DOHH2 (cell line): Measurements from ENCODE around the gene TBC1D22A.

Experiments used
- H3F3A ChIP-seq: fragments of 200-600 bp; sonication (generic), shearing (Covaris generic); 2 replicates; pipeline ENCODE4 v1.6.0; 2016; ENCODE audit warnings: antibody characterized with exemption, mild to moderate bottlenecking; ENCODE audit not compliant: control insufficient read depth, insufficient read depth
- H3K27ac ChIP-seq: fragments of 200-600 bp; sonication (generic); 2 replicates; pipeline ENCODE4 v1.5.1; 2014; ENCODE audit warnings: low read depth, mild to moderate bottlenecking, low read length, moderate library complexity
- H3K27me3 ChIP-seq: fragments of 200-600 bp; sonication (generic); 2 replicates; pipeline ENCODE4 v1.6.1; 2014; ENCODE audit warnings: mild to moderate bottlenecking, low read length, mixed read lengths; ENCODE audit not compliant: control insufficient read depth
- H3K36me3 ChIP-seq: fragments of 200-600 bp; sonication (generic); 2 replicates; pipeline ENCODE4 v1.6.1; 2014; ENCODE audit warnings: mild to moderate bottlenecking, low read length, moderate library complexity, mixed read lengths; ENCODE audit not compliant: control insufficient read depth
- H3K4me1 ChIP-seq: fragments of 200-600 bp; sonication (generic); 2 replicates; pipeline ENCODE4 v1.6.1; 2014; ENCODE audit warnings: mild to moderate bottlenecking, low read length, mixed read lengths; ENCODE audit not compliant: control insufficient read depth
- H3K4me2 ChIP-seq: fragments of 200-600 bp; sonication (generic); 2 replicates; pipeline ENCODE4 v1.6.0; 2014; ENCODE audit warnings: mild to moderate bottlenecking, low read length, moderate library complexity
- H3K4me3 ChIP-seq: fragments of 200-600 bp; sonication (generic); 2 replicates; pipeline ENCODE4 v1.5.1; 2014; ENCODE audit warnings: mild to moderate bottlenecking, low read length, mixed read lengths
- H3K79me2 ChIP-seq: fragments of 200-600 bp; sonication (generic); 2 replicates; pipeline ENCODE4 v1.6.1; 2014; ENCODE audit warnings: mild to moderate bottlenecking, low read length, mixed read lengths; ENCODE audit not compliant: control insufficient read depth
- H3K9me2 ChIP-seq: fragments of 200-600 bp; sonication (generic); replicated peaks from 2 replicates; pipeline ENCODE4 v1.6.1; 2014; ENCODE audit warnings: mild to moderate bottlenecking, low read length, mixed read lengths; ENCODE audit not compliant: control insufficient read depth
- H3K9me3 ChIP-seq: fragments of 200-600 bp; sonication (generic); 2 replicates; pipeline ENCODE4 v1.6.1; 2014; ENCODE audit warnings: antibody characterized with exemption, low read length, mixed read lengths; ENCODE audit not compliant: control insufficient read depth, insufficient read depth
- H4K20me1 ChIP-seq: fragments of 200-600 bp; sonication (generic); 2 replicates; pipeline ENCODE4 v1.6.0; 2014; ENCODE audit warnings: low read depth, mild to moderate bottlenecking, antibody characterized with exemption, low read length, moderate library complexity; ENCODE audit not compliant: control insufficient read depth, insufficient read depth
- EZH2phosphoT487 ChIP-seq: fragments of 200-600 bp; sonication (generic); IDR thresholded peaks from 2 replicates; pipeline ENCODE4 v1.6.1; 2017; ENCODE audit warnings: borderline replicate concordance, mild to moderate bottlenecking, antibody characterized with exemption, low read length, moderate library complexity, mixed read lengths
- TF ChIP-seq, protein P1 (sequence below): fragments of 200-600 bp; sonication (generic); IDR thresholded peaks from one replicate; pipeline ENCODE4 v1.5.1; 2014; ENCODE audit warnings: antibody characterized with exemption, mild to moderate bottlenecking, low read depth, low read length; ENCODE audit not compliant: poor library complexity, severe bottlenecking

Gene TBC1D22A, protein sequence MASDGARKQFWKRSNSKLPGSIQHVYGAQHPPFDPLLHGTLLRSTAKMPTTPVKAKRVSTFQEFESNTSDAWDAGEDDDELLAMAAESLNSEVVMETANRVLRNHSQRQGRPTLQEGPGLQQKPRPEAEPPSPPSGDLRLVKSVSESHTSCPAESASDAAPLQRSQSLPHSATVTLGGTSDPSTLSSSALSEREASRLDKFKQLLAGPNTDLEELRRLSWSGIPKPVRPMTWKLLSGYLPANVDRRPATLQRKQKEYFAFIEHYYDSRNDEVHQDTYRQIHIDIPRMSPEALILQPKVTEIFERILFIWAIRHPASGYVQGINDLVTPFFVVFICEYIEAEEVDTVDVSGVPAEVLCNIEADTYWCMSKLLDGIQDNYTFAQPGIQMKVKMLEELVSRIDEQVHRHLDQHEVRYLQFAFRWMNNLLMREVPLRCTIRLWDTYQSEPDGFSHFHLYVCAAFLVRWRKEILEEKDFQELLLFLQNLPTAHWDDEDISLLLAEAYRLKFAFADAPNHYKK

GRCh38 chr22:46762238-46763050, at the start of gene TBC1D22A:
Gene TBC1D22A (plus strand): TSS chr22:46762650. CDS start chr22:46762787, 137 bp downstream.
- peaks cover 44% of the 10 kb centered on the region for H3F3A ChIP-seq
- no peaks in the 10 kb centered on the region for H3K9me3 ChIP-seq
- peak within 1 kb of the TSS; percentile 91 for H3K4me3 ChIP-seq
- TF ChIP-seq, protein P1, sequence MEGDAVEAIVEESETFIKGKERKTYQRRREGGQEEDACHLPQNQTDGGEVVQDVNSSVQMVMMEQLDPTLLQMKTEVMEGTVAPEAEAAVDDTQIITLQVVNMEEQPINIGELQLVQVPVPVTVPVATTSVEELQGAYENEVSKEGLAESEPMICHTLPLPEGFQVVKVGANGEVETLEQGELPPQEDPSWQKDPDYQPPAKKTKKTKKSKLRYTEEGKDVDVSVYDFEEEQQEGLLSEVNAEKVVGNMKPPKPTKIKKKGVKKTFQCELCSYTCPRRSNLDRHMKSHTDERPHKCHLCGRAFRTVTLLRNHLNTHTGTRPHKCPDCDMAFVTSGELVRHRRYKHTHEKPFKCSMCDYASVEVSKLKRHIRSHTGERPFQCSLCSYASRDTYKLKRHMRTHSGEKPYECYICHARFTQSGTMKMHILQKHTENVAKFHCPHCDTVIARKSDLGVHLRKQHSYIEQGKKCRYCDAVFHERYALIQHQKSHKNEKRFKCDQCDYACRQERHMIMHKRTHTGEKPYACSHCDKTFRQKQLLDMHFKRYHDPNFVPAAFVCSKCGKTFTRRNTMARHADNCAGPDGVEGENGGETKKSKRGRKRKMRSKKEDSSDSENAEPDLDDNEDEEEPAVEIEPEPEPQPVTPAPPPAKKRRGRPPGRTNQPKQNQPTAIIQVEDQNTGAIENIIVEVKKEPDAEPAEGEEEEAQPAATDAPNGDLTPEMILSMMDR: no peak
- peak within 1 kb of the TSS; percentile 94 for H3K27ac ChIP-seq
- H3K9me2 ChIP-seq: no peaks in the 10 kb centered on the region
- peak within 1 kb of the TSS; percentile 83 for H3K4me2 ChIP-seq
- peaks cover 63% of the 10 kb centered on the region for H3K4me1 ChIP-seq
- peaks cover 4% of the 10 kb centered on the region; the same call in 1 of the 2 replicates for H4K20me1 ChIP-seq
- H3K27me3 ChIP-seq: no peaks in the 10 kb centered on the region
- peaks cover 65% of the 10 kb centered on the region for H3K79me2 ChIP-seq
- peaks cover 51% of the 10 kb centered on the region for H3K36me3 ChIP-seq

DNA sequence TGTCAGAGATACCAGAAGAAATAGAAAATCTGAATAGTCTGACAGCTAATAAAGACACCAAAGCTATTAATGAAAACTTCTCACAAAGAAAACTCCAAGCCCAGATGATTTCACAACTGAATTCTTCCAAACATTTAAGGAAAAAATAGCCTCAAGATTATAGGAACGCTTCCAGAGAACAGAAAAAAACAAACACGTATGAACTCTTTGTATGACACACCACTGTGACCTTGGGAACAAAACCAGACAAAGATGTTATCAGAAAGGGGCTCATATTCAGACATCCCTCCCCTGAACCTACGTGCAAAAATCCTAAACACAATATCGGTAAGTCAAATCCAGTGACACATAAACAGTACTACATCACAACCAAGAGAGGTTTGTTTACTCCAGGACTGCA, 47.9 kb upstream of the TBC1D22A start:
- Histone ChIP-seq H4K20me1 (no peaks in the 10 kb centered on the region), H3F3A (no peaks in the 10 kb centered on the region), H3K4me2 (no peak overlapping the region), H3K9me2 (no peaks in the 10 kb centered on the region), H3K4me3 (no peak overlapping the region), H3K9me3 (no peaks in the 10 kb centered on the region), H3K79me2 (no peaks in the 10 kb centered on the region), H3K36me3 (peaks cover 49% of the 10 kb centered on the region), H3K4me1 (no peaks in the 10 kb centered on the region), H3K27ac (no peak overlapping the region), H3K27me3 (no peaks in the 10 kb centered on the region)
- no peak for TF ChIP-seq EZH2phosphoT487
- TF ChIP-seq, protein P1: no peak

DNA sequence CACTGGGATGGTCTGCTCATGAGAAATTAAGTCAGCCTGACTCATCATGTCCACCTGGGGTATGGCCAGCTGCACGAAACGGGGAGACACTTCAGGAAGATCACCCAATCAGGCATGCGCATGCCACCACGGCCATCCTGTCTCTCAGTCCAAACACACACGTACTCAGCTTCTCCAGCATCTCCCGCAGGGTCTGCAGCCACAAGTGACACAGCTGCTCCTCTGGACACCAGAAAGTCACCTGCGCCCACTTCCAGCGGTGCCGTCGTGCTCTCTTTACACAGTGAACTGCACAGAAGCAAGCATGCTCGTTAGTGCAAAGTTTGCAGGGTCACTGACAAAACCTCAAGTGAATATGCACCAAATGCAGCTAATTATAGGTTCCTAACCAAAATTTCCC, 42.5 kb upstream of the TBC1D22A start:
- H3K79me2 ChIP-seq: 0 out of 2 replicates have a peak, but pooled peaks cover 2% of the 10 kb centered on the region
- H3K4me1 ChIP-seq: no peaks in the 10 kb centered on the region
- no peaks in the 10 kb centered on the region for H3K9me3 ChIP-seq
- no peak overlapping the region for H3K4me2 ChIP-seq
- TF ChIP-seq, protein P1: no peak
- TF ChIP-seq EZH2phosphoT487: no peak
- no peak overlapping the region for H3K4me3 ChIP-seq
- H4K20me1 ChIP-seq: no peaks in the 10 kb centered on the region
- H3K9me2 ChIP-seq: no peaks in the 10 kb centered on the region
- H3K36me3 ChIP-seq: peaks cover 34% of the 10 kb centered on the region
- H3K27me3 ChIP-seq: no peaks in the 10 kb centered on the region
- no peak overlapping the region for H3K27ac ChIP-seq
- H3F3A ChIP-seq: no peaks in the 10 kb centered on the region
